CD14-positive monocyte (primary cell): ENCODE measurements around the gene TPSG1. TPM values are rescaled to one million over a fixed set of nuclear protein-coding genes. Genes with fewer than 3 reads are reported as not detected.

ENCODE experiments used
- DNase-seq, 3 donors: peaks; one replicate each; pipeline ENCODE4 v3.0.0-alpha.2; 2011 to 2022
- H2AFZ ChIP-seq: 2 replicates; pipeline ENCODE4 v1.6.0; 2012; ENCODE audit warnings: mild to moderate bottlenecking, low read depth, low read length, inconsistent platforms; ENCODE audit not compliant: insufficient read depth, poor library complexity, severe bottlenecking
- H3K27ac ChIP-seq, 2 donors: 1 replicate in 1 of 2; 2 replicates in 1 of 2; pipeline ENCODE4 v1.5.1; 2012 to 2013; ENCODE audit warnings: low read length in 2 of 2, control low read depth in 1 of 2, inconsistent platforms in 1 of 2, low read depth in 1 of 2, mild to moderate bottlenecking in 1 of 2
- H3K27me3 ChIP-seq, 2 donors: one replicate each; pipeline versions ENCODE4 v1.6.0 to v1.6.1; 2011 to 2013; ENCODE audit warnings: low read length in 2 of 2; ENCODE audit not compliant: control insufficient read depth in 2 of 2, insufficient read depth in 2 of 2
- H3K36me3 ChIP-seq, 2 donors: replicated peaks in 1 of 2; 1 replicate in 1 of 2; 2 replicates in 1 of 2; pipeline versions ENCODE4 v1.5.1 to v1.6.1; 2012 to 2013; ENCODE audit warnings: low read length in 2 of 2, control low read depth in 1 of 2, inconsistent platforms in 1 of 2, mild to moderate bottlenecking in 1 of 2; ENCODE audit not compliant: insufficient read depth in 2 of 2, control insufficient read depth in 1 of 2
- H3K4me1 ChIP-seq, 2 donors: 1 replicate in 1 of 2; 2 replicates in 1 of 2; pipeline versions ENCODE4 v1.5.1 to v1.6.1; 2012 to 2013; ENCODE audit warnings: low read length in 2 of 2, control low read depth in 1 of 2, inconsistent platforms in 1 of 2, mild to moderate bottlenecking in 1 of 2, moderate library complexity in 1 of 2; ENCODE audit not compliant: insufficient read depth in 2 of 2, control insufficient read depth in 1 of 2
- H3K4me2 ChIP-seq: replicated peaks from 2 replicates; pipeline ENCODE3; 2012; ENCODE audit warnings: low read length, moderate library complexity, mild to moderate bottlenecking; ENCODE audit not compliant: poor library complexity, severe bottlenecking; ENCODE audit errors: extremely low read depth
- H3K4me3 ChIP-seq, 3 experiments: fragments of 200-600 bp in 1 of 3; sonication (generic) in 1 of 3; replicated peaks in 1 of 3; 1 replicate in 2 of 3; 2 replicates in 1 of 3; pipeline ENCODE4 v1.5.1; 2011 to 2013; ENCODE audit warnings: low read length in 3 of 3, mild to moderate bottlenecking in 3 of 3, control low read depth in 2 of 3, low read depth in 2 of 3, inconsistent platforms in 1 of 3, moderate library complexity in 1 of 3
- H3K79me2 ChIP-seq: 2 replicates; pipeline ENCODE4 v1.6.0; 2012; ENCODE audit warnings: mild to moderate bottlenecking, control low read depth, inconsistent platforms, low read length, moderate library complexity; ENCODE audit not compliant: insufficient read depth
- H3K9ac ChIP-seq: 2 replicates; pipeline ENCODE4 v1.6.0; 2017; ENCODE audit warnings: low read length, mild to moderate bottlenecking; ENCODE audit not compliant: insufficient read depth, poor library complexity, severe bottlenecking
- H3K9me3 ChIP-seq, 2 donors: replicated peaks in 1 of 2; 1 replicate in 1 of 2; 2 replicates in 1 of 2; pipeline versions ENCODE4 v1.5.1 to v1.6.1; 2012 to 2013; ENCODE audit warnings: low read length in 2 of 2, control low read depth in 1 of 2; ENCODE audit not compliant: control insufficient read depth in 1 of 2, insufficient read depth in 1 of 2
- H4K20me1 ChIP-seq: 2 replicates; pipeline ENCODE4 v1.6.0; 2012; ENCODE audit warnings: mild to moderate bottlenecking, low read length, control low read depth, moderate library complexity; ENCODE audit not compliant: insufficient read depth
- H3K27ac Mint-ChIP-seq, 7 donors: one replicate each; pipeline ENCODE4 v1.8.0; 2020; ENCODE audit warnings: mild to moderate bottlenecking in 7 of 7, mixed read lengths in 7 of 7, moderate library complexity in 6 of 7, inconsistent platforms in 2 of 7
- H3K27me3 Mint-ChIP-seq, 3 donors: one replicate each; pipeline ENCODE4 v1.8.0; 2021 to 2022; ENCODE audit warnings: low read depth in 3 of 3, mild to moderate bottlenecking in 3 of 3, mixed read lengths in 3 of 3, moderate library complexity in 3 of 3, inconsistent platforms in 1 of 3
- H3K36me3 Mint-ChIP-seq, 2 donors: one replicate each; pipeline ENCODE4 v1.8.0; 2020; ENCODE audit warnings: mixed read lengths in 2 of 2, inconsistent platforms in 1 of 2, mild to moderate bottlenecking in 1 of 2
- H3K4me1 Mint-ChIP-seq: one replicate; pipeline ENCODE4 v1.8.0; 2020; ENCODE audit warnings: mild to moderate bottlenecking, mixed read lengths
- H3K4me3 Mint-ChIP-seq, 2 donors: one replicate each; pipeline ENCODE4 v1.8.0; 2020; ENCODE audit warnings: mild to moderate bottlenecking in 2 of 2, mixed read lengths in 2 of 2, moderate library complexity in 1 of 2
- H3K9me3 Mint-ChIP-seq, 7 donors: one replicate each; pipeline ENCODE4 v1.8.0; 2020 to 2022; ENCODE audit warnings: mixed read lengths in 7 of 7, mild to moderate bottlenecking in 6 of 7, moderate library complexity in 6 of 7, inconsistent platforms in 2 of 7
- CTCF ChIP-seq: fragments of 200-600 bp; IDR thresholded peaks from one replicate; pipeline ENCODE4 v1.8.0; 2022; ENCODE audit warnings: antibody characterized with exemption, mild to moderate bottlenecking
- WGBS: methylation state at CpG from one replicate; pipeline ENCODE4 v1.1.5; 2013; ENCODE audit warnings: missing lambda C conversion rate; ENCODE audit not compliant: insufficient coverage; 5-methylcytosine and 5-hydroxymethylcytosine counted together
- intact Hi-C, 2 donors: fragments of 100-400 bp; cut with micrococcal nuclease; formaldehyde crosslinking; loops; one replicate each; pipeline versions ENCODE4 v1.15.0 to v1.15.1; 2023
- polyA plus RNA-seq, 3 donors: library from polyadenylated mRNA; depleted of rRNA in 1 of 3; unstranded in 2 of 3; stranded (reverse) in 1 of 3; fragments of 300-500 nt in 2 of 3; fragments of >200 nt in 1 of 3; fragmentation: Illumina TruSeq in 2 of 3; gene quantifications; 1 replicate in 2 of 3; 2 replicates in 1 of 3; pipeline ENCODE4 v1.2.3, GENCODE V29; 2012 to 2021

TPSG1 gene
- polyA plus RNA-seq, 3 donors, result not detected

DNA sequence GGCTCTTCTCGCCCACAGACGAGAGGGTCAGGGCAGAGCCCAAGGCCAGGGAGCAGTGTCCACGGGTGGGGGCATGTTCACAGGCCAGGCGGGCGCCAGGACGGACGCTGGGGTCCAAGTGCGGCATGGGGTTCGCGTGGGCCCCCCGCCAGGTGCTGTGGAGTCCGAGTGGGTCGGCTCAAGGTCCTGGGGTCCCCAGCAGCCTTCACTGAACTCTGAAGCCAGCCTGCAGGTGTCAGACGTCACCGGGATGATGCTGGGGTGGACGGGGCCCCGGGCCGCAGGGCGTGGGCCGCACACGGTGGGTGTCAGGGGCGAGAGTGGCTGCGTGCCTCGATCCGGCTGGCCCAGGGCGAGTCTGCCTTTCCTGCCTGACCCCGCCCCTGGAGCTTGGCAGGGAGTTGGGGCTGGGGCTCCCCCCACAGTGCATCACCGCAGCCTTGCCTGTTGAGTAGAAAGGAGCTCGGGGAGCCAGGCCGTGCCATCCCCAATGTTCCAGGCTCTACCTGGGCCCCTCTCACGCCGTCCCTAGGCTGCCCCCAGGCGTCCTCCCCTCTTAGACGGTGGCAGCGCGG, 53.1 kb downstream of the TPSG1 start:
- WGBS, result 88% methylated on average over 34 of the region's 36 CpGs
- TF ChIP-seq CTCF, result no peak
- H3K27me3 Mint-ChIP-seq, result peaks cover 0 to 6% (median 4%) of the 10 kb centered on the region in 3 donors
- H2AFZ ChIP-seq, result no peak overlapping the region
- no peak overlapping the region for H3K4me3 ChIP-seq
- intact Hi-C loops, result no loop called here
- no peak overlapping the region for H3K4me3 Mint-ChIP-seq
- no peaks in the 10 kb centered on the region for H3K79me2 ChIP-seq
- H3K9me3 ChIP-seq, result no peaks in the 10 kb centered on the region
- H3K9me3 Mint-ChIP-seq, result peaks cover 0 to 1% (median 0%) of the 10 kb centered on the region in 7 donors
- H3K36me3 ChIP-seq, result no peaks in the 10 kb centered on the region
- H3K36me3 Mint-ChIP-seq, result no peaks in the 10 kb centered on the region
- H3K4me1 Mint-ChIP-seq, result no peaks in the 10 kb centered on the region
- H3K27me3 ChIP-seq, result no peaks in the 10 kb centered on the region
- no peak overlapping the region for H3K27ac ChIP-seq
- H4K20me1 ChIP-seq, result no peaks in the 10 kb centered on the region
- no peak for DNase-seq
- H3K27ac Mint-ChIP-seq, result no peak overlapping the region
- H3K4me2 ChIP-seq, result no peak overlapping the region
- no peaks in the 10 kb centered on the region for H3K4me1 ChIP-seq
- no peak overlapping the region for H3K9ac ChIP-seq

Other genes with a start within 250 kb of the TPSG1 start
- not detected for gene SOX8, start 243.5 kb downstream of the TPSG1 start, polyA plus RNA-seq
- gene SSTR5, start 152.5 kb downstream of the TPSG1 start, polyA plus RNA-seq, result not detected
- not detected for gene C1QTNF8, start 129.0 kb downstream of the TPSG1 start, polyA plus RNA-seq
- gene CACNA1H, start 72.2 kb downstream of the TPSG1 start, polyA plus RNA-seq, result not detected
- not detected for gene TPSB2, start 4.9 kb upstream of the TPSG1 start, polyA plus RNA-seq
- gene TPSAB1, start 15.4 kb upstream of the TPSG1 start, polyA plus RNA-seq, result not detected
- not detected for gene TPSD1, start 30.8 kb upstream of the TPSG1 start, polyA plus RNA-seq
- 100 to 1,000 TPM in 1 of 3 donors, 10 to 100 TPM in 2; 76.8 to 112 (median 88.8) TPM for gene UBE2I, start 84.4 kb upstream of the TPSG1 start, polyA plus RNA-seq
- 1 to 10 TPM in 1 of 3 donors, not detected in 2; 1.0 TPM for gene BAIAP3, start 108.4 kb upstream of the TPSG1 start, polyA plus RNA-seq
- 10 to 100 TPM; 23.2 to 73.1 (median 48.2) TPM for gene TSR3, start 126.6 kb upstream of the TPSG1 start, polyA plus RNA-seq
- 100 to 1,000 TPM in 1 of 3 donors, 10 to 100 TPM in 2; 74.7 to 130 (median 82.5) TPM for gene GNPTG, start 126.7 kb upstream of the TPSG1 start, polyA plus RNA-seq
- gene UNKL, start 189.4 kb upstream of the TPSG1 start, polyA plus RNA-seq, result 10 to 100 TPM in 1 of 3 donors, 1 to 10 TPM in 2; 1.2 to 19.9 (median 2.2) TPM
- 10 to 100 TPM; 10.0 to 48.8 (median 35.3) TPM for gene UQCC4, start 195.5 kb upstream of the TPSG1 start, polyA plus RNA-seq
- not detected for gene PERCC1, start 205.8 kb upstream of the TPSG1 start, polyA plus RNA-seq
- gene CCDC154, start 219.3 kb upstream of the TPSG1 start, polyA plus RNA-seq, result 1 to 10 TPM in 1 of 3 donors, not detected in 2; 5.9 TPM
- gene CLCN7, start 249.8 kb upstream of the TPSG1 start, polyA plus RNA-seq, result 100 to 1,000 TPM in 1 of 3 donors, 10 to 100 TPM in 2; 37.4 to 249 (median 56.5) TPM